HFFc6 (cell line): ENCODE measurements around the gene RWDD1. TPM values are rescaled to one million over a fixed set of nuclear protein-coding genes. Genes with fewer than 3 reads are reported as not detected.

ENCODE experiments used
- DNase-seq: peaks from one replicate; pipeline ENCODE4 v3.0.0-alpha.2; 2018
- H3K27ac Mint-ChIP-seq: 2 replicates; pipeline ENCODE4 v1.8.0; 2020; ENCODE audit warnings: mild to moderate bottlenecking, mixed read lengths
- H3K27me3 Mint-ChIP-seq: 2 replicates; pipeline ENCODE4 v1.8.0; 2021; ENCODE audit warnings: mild to moderate bottlenecking, moderate library complexity, mixed read lengths; ENCODE audit not compliant: insufficient read depth
- H3K36me3 Mint-ChIP-seq: 2 replicates; pipeline ENCODE4 v1.8.0; 2021; ENCODE audit warnings: low read depth, mixed read lengths
- H3K4me1 Mint-ChIP-seq: 2 replicates; pipeline ENCODE4 v1.8.0; 2020; ENCODE audit warnings: low read depth, mixed read lengths
- H3K4me3 Mint-ChIP-seq: 2 replicates; pipeline ENCODE4 v1.8.0; 2020; ENCODE audit warnings: mild to moderate bottlenecking, moderate library complexity, mixed read lengths
- H3K9me3 Mint-ChIP-seq: 2 replicates; pipeline ENCODE4 v1.8.0; 2020; ENCODE audit warnings: mild to moderate bottlenecking, mixed read lengths
- CTCF ChIP-seq: fragments of 200-600 bp; sonication (generic); IDR thresholded peaks from 2 replicates; pipeline ENCODE4 v1.5.0; 2021; ENCODE audit warnings: antibody characterized with exemption, mild to moderate bottlenecking
- total RNA-seq, 6 experiments: library from RNA; stranded (reverse); fragmentation: NEBNext Ultra II Directional; extraction: Animal tissue kit (Norgen Biotek cat#: 25700); gene quantifications; 2 replicates in 1 of 6; 3 replicates in 5 of 6; pipeline ENCODE4 v1.2.3, GENCODE V29; 2021

RWDD1 gene
- total RNA-seq, 6 experiments from 2014 or later: 77.9 to 90.4 (median 86.5) TPM

DNA sequence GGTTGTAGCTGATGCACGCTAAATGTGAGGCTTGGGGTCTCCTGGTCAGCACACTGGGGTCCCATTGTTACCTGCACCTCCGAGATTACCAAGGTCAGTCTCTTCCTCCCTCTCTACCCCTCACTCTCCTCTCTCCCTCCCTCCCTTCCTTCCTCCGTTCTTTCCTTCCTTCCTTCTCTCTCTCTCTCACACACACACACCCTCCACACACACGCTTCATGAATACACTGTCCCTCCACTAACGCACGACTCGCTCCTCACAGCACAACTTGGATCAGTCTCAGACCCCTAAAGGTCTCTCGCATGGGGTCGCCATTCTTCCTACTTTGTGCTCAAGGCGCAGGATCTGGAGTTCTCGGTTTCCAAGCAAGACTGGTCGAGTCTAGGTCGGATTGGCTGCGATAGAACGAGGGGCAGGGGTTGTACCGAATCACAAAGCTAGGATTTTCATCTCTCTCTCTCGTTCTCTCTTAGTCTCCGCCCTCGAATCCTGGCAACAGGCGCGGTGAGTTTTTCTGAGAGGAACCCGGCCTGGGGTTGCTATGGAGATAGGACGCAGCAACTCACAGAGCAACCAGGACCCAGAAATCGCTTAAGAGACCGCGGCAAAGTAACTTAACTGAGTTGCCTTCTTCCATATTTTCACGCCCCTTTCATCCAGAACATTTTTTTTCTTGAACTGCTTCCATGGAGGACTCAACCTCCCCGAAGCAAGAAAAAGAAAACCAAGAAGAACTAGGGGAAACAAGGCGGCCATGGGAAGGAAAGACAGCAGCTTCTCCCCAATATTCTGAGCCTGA is 44.8 kb downstream of the RWDD1 start, which contains the start of gene RSPH4A:
TSS of gene RSPH4A (plus strand) at position 543 of the 800 bp plus-strand sequence. CDS start at position 688, 145 bp downstream.
- no peak for TF ChIP-seq CTCF
- H3K36me3 Mint-ChIP-seq: no peaks in the 10 kb centered on the region
- peak within 1 kb of the TSS; percentile 93 for H3K4me3 Mint-ChIP-seq
- peaks cover 3% of the 10 kb centered on the region for H3K27me3 Mint-ChIP-seq
- H3K4me1 Mint-ChIP-seq: peaks cover 10% of the 10 kb centered on the region
- peak; percentile 96 for DNase-seq
- no peaks in the 10 kb centered on the region for H3K9me3 Mint-ChIP-seq
- H3K27ac Mint-ChIP-seq: peak within 1 kb of the TSS; percentile 79

GRCh38 chr6:116616737-116617053 is 45.4 kb downstream of the RWDD1 start:
- DNase-seq: peak; percentile 3
- H3K27me3 Mint-ChIP-seq: peaks cover 3% of the 10 kb centered on the region

DNA sequence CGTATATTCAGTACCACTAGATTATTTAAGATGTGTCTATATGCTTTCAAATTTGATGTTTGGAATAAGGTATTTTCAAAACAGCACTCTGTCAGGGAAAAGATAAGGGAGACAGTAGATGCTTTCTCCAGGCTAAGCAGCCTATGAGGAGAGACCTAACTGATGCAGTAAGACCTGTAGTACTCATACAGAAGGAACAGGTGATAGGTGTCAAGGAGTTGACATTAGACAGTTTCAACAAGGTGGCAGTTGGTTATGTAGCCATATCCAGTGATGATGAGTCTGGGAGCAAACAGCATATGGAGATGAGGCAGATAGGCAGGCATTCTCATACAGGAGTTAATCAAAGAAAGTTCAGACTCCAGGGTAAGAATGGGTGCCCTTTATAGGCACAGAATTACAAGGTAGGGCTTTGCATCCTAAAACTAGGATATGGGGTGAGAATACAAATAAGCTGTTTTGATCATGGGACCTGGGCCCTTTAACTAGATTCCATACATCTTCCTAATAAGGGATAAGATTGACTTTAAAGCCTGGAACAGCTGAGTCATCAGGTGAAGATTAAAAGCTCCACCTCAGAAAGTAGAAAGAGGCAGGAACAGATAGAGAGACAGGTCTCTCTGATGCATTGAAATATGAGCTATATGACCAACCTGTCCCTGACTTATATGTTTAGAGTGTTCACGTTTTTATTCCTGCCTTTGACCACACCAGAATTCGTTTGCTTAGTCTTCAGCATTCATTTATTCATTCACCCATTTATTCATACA is 52.9 kb downstream of the RWDD1 start:
- peaks cover 2% of the 10 kb centered on the region; the same call in 1 of the 2 replicates for H3K27me3 Mint-ChIP-seq
- no peak overlapping the region for H3K4me3 Mint-ChIP-seq
- H3K27ac Mint-ChIP-seq: no peak overlapping the region
- no peak for TF ChIP-seq CTCF
- H3K36me3 Mint-ChIP-seq: peaks cover 8% of the 10 kb centered on the region
- no peaks in the 10 kb centered on the region for H3K9me3 Mint-ChIP-seq
- DNase-seq: no peak
- peaks cover 9% of the 10 kb centered on the region; the same call in 1 of the 2 replicates for H3K4me1 Mint-ChIP-seq

More at GRCh38 chr6:116616737-116617053, 45.4 kb downstream of the RWDD1 start:
- Mint-ChIP-seq H3K36me3 (no peaks in the 10 kb centered on the region), H3K9me3 (no peaks in the 10 kb centered on the region), H3K27ac (peak overlapping the region; percentile 79), H3K4me1 (peaks cover 10% of the 10 kb centered on the region), H3K4me3 (peak overlapping the region; percentile 93)
- TF ChIP-seq CTCF: no peak

DNA sequence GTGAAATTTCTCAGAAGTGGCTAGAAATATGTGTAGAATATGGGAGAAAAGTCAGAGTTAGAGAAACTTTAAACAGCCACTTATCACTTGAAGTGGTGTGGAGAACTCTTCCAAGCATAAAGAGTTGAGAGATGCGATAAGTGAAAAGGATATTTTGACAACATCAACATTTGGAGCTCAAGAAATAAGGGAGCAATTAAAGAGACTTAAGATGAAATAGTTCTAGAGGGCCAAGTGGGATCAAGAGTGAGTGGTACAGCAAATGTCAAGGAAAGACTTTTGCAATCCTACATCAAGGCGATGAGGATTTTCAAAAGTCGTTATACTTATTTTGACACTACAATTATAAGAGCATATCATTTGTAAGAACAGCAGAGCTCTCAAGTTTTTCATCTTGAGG is 54.6 kb downstream of the RWDD1 start:
- H3K4me3 Mint-ChIP-seq: no peak overlapping the region
- H3K9me3 Mint-ChIP-seq: no peaks in the 10 kb centered on the region
- no peak for DNase-seq

GRCh38 chr6:116629563-116629981 is 58.3 kb downstream of the RWDD1 start:
- Mint-ChIP-seq H3K36me3 (peaks cover 16% of the 10 kb centered on the region), H3K27me3 (peaks cover 4% of the 10 kb centered on the region; the same call in 1 of the 2 replicates), H3K4me3 (no peak overlapping the region), H3K4me1 (peaks cover 1% of the 10 kb centered on the region; the same call in 1 of the 2 replicates), H3K27ac (no peak overlapping the region), H3K9me3 (no peaks in the 10 kb centered on the region)
- no peak for TF ChIP-seq CTCF
- no peak for DNase-seq

More for the DNA sequence above, 54.6 kb downstream of the RWDD1 start:
- H3K27ac Mint-ChIP-seq: no peak overlapping the region
- TF ChIP-seq CTCF: no peak
- peaks cover 9% of the 10 kb centered on the region; the same call in 1 of the 2 replicates for H3K4me1 Mint-ChIP-seq
- H3K27me3 Mint-ChIP-seq: peaks cover 2% of the 10 kb centered on the region; the same call in 1 of the 2 replicates
- peaks cover 8% of the 10 kb centered on the region for H3K36me3 Mint-ChIP-seq
